ENCODE data around the gene COL18A1.
"Not testable (repeated sequence)": the region's sequence is repeated elsewhere in the genome, so short reads cannot be mapped to it uniquely, and the experiment has no call there.

Gene COL18A1

DNA sequence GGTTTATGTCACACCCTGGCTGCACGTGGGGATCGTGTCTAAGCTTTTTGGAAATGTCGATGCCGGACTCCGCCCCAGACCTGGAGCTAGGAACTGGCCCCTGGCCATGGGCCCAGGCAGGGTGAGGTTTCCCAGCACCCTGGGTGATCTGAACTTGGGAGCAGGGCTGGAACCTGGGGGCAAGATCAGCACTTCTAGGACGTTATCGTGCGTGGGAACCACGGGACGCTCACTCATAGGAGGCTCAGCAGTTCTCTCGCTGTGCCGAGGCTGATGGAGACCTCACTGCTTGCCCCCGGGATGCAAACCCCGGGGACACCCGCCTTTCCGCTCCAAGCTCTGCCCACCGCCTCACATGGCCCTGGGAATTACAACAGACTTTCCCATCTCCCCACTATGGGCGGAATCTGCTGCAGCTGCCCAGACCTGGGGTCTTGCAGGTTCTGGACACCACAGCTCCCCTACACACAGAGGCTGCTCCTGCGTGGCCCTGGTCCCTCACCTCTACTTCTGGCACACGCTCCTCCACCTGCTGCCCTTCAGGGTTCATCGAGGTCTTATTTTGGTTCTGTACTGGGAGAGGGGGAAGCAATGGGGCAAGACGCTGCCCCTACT, 35.9 kb downstream of the COL18A1 start:
- DNase-seq (ENCODE audit: low read depth in 1 of 2, low spot score in 1 of 2), result no peak

DNA sequence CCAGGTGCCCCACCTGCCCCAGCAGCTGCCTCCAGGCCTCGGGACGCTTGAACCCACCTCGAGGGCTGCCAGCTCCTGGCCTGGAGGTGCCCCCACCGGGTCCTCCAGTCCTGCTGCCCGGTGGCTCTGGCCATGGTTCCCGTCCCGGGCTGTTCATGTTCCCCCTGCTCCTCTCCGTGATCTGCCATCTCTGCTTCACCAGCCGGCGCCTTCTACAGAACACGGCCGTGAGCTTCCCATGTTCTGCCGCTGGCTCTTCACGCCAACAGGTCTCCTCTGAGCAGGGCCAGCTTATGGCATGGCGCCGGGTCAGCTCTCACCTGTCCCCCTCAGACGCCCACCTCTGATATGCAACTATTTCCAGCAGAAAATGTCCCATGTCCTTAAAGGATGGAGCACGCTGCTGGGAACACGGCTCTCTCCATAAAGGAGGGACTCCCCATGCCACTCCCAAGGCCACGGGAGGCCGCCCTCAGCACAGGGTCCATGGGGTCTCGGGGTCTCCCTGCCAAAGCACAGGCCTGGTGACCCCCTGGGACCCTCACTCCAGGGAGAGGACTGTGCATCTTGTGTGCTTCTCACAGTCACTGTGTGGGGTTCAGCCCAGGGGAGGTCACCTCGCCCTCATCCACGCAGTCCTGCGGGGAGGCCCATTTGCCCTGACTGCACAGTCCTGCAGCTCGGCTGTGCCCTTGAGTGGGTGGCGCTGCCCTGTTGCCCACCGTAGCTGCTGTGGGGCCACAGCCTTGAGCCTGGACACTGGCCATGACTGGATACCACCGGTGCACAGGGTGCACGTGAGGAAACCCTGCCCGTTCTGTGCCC, 36.7 kb downstream of the COL18A1 start:
- DNase-seq (ENCODE audit: low read depth in 1 of 2, low spot score in 1 of 2), result no peak

DNA sequence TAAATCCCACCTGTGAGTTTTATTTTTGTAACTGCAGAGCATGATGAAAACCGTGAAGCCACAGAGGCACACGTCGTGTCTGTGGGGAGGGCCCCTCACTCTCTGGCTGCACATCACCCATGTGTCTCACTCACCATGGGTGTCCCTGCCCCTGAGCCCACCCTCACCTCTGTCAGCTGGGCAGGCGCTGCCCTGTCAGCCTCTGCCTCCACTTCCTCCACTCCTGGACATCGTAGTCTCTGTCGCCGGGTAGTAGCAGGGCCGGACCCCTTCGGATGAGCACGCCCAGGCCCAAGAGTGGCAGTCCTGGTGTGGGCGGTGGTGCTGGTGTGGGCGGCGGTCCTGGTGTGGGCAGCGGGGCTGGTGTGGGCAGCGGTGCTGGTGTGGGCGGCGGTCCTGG, 37.3 kb downstream of the COL18A1 start:
- DNase-seq (ENCODE audit: low read depth in 1 of 2, low spot score in 1 of 2), result no peak

DNA sequence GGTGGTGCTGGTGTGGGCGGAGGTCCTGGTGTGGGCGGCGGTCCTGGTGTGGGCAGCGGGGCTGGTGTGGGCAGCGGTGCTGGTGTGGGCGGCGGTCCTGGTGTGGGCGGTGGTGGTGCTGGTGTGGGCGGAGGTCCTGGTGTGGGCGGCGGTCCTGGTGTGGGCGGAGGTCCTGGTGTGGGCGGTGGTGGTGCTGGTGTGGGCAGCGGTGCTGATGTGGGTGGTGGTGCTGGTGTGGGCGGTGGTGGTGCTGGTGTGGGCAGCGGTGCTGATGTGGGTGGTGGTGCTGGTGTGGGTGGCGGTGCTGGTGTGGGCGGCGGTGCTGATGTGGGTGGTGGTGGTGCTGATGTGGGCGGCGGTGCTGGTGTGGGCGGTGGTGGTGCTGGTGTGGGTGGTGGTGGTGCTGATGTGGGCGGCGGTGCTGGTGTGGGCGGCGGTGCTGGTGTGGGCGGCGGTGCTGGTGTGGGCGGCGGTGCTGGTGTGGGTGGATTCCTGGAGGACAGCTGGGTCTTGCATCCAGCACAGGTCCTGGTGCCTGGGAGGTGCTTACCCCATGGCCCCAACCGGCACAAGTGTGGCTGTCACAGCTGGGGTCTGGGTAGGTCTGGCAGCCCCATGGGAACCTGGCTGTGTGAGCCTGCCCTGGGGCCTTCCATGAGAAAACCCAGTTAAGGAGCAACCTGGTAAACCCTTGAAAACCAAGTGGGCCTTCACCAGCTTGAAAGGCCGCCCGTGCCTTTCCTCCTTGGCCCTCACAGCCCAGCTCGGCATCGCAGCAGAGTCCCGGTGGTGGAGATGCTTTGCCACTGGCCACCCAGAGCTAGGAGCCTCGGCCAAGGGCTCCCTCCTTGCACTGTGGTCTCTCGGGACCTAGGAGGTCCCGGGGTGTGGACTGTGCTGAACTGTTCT, 38.0 kb downstream of the COL18A1 start:
- not testable (repeated sequence) for DNase-seq (ENCODE audit: low read depth in 1 of 2, low spot score in 1 of 2)

DNA sequence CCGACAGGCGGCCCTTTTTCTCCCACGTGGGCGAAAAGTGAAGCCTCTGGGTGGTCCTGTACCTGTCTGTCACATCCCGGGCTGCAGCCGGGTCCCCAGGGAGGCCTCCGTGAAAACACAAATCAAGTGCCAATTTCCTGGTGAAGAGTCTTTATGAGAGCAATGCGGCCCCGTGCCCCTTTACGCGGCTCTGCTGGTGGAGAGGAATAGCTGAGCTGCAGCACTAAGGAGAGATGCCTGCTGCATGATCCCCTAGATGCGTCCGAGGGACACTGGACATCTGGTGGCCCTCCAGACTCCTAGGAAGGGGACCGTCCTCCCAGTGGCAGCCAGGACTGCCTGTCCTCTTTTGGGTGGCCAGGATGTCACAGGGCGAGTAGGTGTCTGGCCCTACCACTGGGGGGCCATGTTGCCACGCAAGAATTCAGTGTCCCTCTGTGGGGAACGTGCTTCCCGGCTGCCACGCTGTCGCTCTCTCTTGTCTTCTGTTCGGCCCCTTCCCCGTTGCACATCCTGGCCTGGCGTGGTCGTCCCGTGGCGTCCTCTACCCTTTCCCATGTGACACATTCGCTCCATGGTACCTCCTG, 38.7 kb downstream of the COL18A1 start:
- DNase-seq (ENCODE audit: low read depth in 1 of 2, low spot score in 1 of 2), result no peak

DNA sequence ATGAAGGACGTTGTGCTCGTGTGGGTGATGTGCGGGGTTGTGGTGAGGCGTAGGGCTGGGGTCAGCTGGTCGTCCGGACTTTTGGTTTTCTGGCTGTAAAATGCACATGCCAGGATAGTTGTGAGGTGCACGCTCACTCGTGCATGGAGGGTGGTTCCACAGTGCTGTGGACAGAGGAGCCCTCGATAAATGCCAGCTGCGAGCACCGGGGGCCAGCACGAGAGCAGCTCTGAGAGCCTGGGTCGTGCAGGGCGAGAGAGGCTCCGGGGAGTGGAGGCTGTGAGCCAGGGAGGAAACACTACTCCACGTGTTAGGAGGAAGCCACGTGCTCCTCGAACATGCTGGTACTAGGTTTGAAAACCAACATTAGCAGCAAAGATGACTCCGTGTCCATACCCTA, 39.4 kb downstream of the COL18A1 start:
- no peak for DNase-seq (ENCODE audit: low read depth in 1 of 2, low spot score in 1 of 2)

DNA sequence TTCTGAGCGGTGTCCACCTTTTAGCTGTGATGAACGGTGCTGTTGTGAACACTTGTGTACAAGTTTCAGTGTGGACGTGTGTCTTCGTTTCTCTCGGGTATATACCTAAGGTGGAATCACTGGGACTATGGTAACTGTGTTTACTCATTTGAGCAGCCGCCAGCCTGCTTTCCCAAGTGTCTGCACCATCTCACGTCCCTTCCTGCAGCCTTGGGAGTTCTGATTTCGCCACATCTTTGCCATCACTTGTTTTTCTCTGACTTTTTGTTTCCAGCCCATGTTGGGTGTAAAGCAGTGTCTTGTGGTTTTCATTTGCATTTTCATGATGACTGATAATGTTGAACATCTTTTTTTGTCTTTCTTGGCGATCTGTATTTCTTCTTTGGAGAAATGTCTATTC, 40.4 kb downstream of the COL18A1 start:
- no peak for DNase-seq (ENCODE audit: low read depth in 1 of 2, low spot score in 1 of 2)

DNA sequence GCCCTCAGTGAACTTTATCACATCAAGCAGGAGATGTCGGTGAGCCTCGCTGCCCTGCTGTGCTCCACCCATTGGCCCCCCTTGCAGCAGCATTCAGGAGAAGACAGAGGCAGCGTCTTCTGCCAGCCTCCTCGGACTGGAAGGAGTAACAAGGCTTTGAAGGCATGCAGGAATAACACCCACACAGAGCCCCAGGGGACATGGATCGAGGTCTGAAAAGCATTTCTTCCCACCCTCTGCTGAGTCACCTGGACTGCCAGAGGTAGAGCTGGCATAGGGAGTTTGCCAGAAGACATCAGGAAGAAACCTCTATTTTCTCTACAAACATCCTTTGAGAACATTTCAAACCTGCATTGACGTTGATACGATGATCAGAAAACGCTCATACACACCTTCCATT, 42.9 kb downstream of the COL18A1 start:
- no peak for DNase-seq (ENCODE audit: low read depth in 1 of 2, low spot score in 1 of 2)

DNA sequence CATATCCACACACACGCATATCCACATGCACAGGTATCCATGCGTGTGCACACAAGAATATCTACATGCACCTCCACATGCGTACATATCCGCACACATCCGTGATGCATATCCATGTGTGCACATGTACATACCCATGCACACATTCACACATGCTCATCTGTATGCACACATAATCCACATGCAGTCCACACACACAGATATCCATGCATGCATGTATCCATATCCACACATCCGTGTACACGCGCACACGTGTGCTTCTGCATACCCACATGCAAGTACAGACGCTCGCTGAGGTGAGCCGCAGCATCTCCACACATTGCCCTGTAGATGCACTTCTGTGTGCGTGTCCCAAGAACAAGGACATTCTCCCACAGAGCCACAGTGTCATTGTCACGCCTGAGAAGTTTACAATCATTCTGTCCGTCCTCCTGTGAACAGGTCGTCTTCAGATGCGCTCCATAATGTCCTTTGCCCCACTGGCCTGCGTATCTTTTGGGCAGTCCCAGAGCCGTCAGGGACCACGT, 43.4 kb downstream of the COL18A1 start:
- no peak for DNase-seq (ENCODE audit: low read depth in 1 of 2, low spot score in 1 of 2)

DNA sequence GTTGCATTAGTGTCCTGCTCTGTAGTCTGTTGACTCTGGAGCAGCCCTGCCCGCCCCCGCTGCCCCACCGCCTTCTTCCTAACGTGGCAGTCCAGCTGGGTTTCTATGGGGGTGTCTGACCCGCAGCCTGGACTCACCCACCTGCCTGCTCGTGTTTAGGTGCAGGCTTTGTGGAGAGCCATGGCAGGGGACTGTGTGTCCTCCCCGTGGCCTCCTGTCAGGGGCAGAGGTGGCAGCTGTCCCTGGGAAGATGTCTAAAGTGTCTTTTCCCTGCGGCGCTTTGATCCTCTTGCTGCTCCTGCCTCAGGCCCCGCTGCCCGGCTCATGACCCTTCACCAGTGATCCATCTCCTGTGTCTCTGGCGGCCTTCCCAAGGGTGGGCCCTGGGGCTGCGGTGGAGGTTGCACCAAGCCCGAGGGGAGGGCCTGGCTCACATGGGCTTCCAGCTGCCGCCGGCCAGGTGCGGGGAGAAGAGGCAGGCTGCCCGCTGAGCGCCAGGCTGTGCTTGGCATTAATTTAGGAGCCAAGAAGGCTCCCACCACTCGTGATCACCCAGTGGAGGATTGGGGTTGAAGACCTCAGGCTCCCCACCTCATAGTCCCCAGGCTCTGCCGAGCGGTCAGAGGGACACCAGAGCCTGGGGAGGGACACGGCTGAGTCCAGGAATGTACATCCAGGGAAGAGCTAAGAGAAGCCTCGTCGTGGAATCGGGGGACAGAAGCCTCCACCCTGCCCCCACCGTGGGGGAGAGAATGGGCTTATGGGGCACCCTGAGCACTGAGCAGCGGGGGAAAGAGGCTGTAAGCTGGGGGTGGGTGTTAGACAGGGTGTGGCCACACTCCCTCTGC, 44.1 kb downstream of the COL18A1 start:
- no peak for DNase-seq (ENCODE audit: low read depth in 1 of 2, low spot score in 1 of 2)

DNA sequence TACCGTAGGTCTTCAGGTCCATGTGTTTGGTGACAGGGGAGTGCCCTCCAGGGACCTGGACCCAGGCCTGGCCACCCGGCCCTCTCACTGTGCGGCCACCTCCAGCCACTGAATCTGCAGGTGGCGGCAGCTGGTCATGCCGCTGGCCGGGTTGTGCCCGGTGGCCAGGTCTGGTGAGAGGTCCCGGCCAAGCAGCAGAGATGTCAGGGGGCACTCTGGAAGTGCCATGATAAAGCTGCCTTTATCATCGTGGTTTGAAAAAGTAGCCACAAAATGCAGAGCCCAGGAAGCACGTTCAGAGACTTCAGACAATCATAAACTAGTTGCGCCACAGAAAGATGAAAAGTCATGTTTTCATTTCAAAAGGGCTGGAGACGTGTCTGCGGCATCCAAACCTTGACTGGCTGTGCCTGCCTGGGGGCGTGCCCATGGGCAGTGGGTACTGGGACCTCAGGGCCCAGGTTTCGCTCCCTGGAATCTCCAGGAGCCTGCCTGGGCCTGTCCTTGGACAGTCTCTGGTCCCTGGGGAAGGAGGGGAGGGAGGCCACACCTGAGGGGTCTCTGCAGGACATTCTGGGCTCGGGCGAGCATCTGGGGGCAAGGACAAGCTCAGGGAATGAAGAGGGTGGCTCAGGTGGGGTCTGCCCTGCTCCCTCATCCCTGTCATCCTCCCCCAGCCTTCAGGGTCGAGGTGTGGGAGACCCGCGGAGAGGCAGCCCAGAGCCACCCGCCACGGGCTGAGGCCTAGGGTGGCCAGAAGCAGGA, 44.9 kb downstream of the COL18A1 start:
- no peak for DNase-seq (ENCODE audit: low read depth in 1 of 2, low spot score in 1 of 2)

DNA sequence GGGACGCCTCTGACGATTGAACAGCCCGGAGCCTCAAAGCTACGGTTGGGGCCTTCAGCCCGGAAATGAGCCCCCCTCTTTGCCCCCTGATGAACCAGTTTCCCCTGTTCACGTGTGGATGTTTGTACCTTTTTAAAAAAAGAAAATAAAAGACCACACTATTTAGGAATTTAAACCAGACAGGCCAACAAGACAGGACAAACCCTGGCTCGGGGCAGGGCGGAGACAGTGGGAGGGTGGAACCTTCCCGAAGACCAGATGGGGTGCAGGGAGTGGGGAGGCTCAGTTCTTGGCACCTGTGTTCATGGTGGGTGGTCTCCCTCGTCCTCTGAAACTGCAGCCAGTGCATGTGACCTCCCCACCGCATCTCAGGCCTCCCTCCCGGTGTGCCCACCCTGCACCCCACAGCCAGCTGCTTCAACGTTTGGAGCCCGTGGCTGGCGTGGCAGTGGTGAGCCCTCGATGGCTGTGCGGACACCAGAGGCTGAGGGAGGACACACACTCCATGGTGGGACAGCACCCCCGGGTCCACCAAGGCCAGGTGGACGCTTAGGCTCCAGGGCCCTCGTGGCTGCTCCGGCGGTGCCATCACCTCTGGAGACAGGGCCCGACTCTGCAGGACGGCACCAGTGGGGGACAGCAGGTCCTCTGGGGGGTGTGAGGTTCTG, 45.6 kb downstream of the COL18A1 start:
- DNase-seq (ENCODE audit: low read depth in 1 of 2, low spot score in 1 of 2), result no peak

DNA sequence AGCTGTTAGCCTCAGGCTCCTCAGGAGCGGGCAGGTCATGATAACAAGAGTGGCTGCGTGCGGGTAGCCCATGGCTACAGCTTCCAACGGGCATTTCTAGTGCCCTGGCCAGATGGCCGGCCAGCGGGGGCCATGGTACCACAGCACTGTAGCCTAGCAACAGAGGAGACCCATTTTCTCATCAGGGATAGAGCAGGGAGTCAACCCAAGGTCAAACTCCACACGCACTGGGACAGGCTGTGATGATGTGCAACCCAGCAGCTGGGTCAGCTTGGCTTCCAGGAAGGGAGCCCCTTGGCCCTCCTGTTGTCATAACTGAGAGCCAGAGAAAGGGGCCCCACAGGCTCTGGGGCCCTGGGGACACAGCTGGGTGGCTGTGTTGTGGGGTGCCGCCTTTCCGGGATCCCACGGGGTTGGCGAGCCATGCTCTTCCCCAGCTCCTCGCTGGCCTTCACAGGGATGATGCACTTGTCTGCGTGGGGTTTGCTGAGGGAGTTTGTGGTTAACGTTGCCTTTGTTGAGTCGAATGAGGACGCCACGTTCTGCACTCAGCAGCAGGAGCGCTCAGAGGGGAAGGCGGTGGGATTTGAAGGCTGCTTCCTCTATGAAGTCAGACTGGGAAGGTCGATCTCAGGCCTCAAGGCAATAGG, 46.3 kb downstream of the COL18A1 start:
- no peak for DNase-seq (ENCODE audit: low read depth in 1 of 2, low spot score in 1 of 2)

DNA sequence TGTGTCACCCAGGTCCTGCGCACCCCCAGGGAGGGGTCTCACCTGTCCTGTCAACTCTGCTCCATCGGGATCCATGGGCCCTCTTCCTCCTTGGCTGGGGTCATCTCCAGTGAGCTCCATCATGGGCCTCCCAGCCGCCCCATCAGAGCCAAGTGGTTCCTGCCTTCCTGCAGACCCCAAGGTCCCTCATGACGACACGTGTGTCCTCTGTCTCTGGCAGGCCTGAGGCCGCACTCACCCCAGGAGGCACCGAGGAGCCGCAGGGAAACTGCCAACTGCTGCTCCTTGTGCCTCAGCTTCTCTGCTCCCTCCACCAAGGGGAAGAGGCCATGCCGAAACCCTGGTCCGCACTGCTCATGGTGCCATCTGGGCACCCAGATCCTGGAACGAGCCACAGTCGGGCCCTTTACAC, 46.8 kb downstream of the COL18A1 start:
- DNase-seq (ENCODE audit: low read depth in 1 of 2, low spot score in 1 of 2), result no peak

DNA sequence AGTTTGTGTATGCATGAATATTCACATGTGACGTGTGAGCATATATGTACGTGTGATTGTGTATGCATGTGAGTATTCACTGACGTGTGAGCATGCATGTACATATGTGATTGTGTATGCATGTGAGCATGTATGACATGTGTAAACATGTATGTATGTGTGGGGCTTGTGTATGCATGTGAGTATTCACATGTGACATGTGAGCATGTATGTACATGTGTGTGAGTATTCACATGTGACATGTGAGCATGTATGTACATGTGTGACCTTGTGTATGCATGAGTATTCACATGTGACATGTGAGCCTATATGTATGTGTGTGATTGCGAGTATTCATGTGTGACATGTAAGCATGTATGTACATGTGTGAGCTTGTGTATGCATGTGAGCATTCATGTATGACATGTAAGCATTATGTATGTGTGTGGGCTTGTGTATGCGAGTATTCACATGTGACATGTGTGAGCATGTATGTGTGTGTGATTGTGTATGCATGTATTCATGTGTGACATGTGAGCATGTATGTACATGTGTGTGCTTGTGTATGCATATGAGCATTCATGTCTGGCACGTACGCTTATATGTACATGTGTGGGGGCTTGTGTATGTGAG, 47.8 kb downstream of the COL18A1 start:
- no peak for DNase-seq (ENCODE audit: low read depth in 1 of 2, low spot score in 1 of 2)

DNA sequence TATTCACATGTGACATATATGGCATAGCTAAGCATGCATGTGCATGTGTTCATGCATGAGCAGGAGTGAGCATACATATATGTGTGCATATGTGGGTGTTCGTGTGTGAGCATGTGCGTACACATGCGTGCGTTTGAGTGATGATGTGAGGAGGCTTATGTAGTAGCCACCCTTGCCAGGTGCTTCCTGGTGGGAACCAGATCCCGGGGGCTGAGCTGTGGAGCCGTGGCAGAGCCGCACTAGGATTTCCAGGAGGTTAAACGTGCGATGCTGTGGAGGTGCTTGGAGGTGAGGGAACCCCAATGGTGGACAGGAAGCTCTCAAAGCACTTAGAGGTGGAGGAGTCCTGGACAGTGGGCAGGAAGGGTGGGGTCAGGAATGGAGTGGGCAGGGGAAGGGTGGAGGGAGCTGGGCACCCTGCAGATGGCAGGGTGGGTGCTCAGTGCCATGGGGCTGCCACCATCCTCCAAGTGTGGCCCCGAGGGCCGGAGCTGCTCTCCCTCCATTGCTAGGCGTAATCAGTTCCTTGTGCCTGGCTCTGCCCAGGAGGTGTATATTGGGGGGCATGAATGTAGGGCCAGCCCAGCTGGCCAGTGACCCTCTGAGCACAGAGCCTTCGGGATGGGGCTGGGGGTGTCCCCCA, 48.5 kb downstream of the COL18A1 start:
- DNase-seq (ENCODE audit: low read depth in 1 of 2, low spot score in 1 of 2), result no peak

DNA sequence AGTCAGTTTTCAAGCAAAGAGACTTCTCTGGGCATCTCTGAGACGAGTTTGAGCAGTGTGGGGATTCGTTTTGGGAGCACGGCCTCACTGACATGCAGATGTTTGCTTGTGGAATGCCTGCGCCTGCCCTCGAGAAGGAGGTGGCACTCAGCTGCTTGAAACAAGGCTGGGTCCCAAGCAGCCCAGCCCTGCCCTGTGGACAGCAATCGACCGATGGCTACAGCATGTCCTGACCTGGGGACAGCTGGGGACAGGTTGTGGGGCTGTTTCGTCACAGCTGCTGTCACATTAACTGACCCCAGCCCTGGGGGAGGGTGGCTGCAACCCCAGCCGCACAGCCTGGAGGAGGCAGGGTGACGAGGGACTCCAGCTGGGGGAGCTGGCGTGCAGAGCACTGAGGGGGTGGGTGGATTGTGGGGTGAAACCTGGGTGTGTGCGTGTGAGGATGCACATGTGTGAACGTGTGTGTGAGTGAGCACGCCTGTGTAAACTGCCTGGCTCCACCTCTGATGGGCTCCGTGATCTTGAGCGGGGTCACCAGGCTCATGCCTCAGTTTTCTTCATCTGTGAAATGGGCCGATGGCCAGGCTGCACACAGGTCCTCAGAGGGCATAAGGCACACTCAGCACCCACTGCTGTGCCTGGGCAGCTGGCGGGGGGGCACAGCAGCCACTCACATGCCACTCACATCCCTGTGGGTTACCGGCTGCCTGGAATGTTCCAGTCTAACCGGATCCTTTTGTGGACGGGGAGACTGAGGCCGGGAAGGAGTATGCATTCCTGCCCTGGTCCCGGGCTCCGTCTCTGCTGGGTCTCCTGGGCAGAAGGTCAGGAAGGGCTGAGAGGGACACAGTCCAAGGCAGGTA, 49.3 kb downstream of the COL18A1 start:
- no peak for DNase-seq (ENCODE audit: low read depth in 1 of 2, low spot score in 1 of 2)

All from stimulated activated CD4-positive, alpha-beta T cell treated with anti-CD3 and anti-CD28 coated beads, Interleukin-15, amount 100 ng/mL, for 1 hour (primary cell).